ENCODE data around the gene SEMA4B.
A peak's percentile ranks its signal among the peaks of the same experiment; 100 is the strongest.

SEMA4B gene

GRCh38 chr15:90205050-90205848 lies 4.1 kb downstream of the SEMA4B start:
- no peak for DNase-seq (ENCODE audit: low read depth)

GRCh38 chr15:90205886-90206285 lies 4.8 kb downstream of the SEMA4B start:
- no peak for DNase-seq (ENCODE audit: low read depth)

GRCh38 chr15:90207252-90207651 lies 6.1 kb downstream of the SEMA4B start:
- no peak for DNase-seq (ENCODE audit: low read depth)

- no peak for DNase-seq (ENCODE audit: low read depth)
These were observed 7.2 kb downstream of the SEMA4B start for GRCh38 chr15:90208356-90208755.

- DNase-seq (ENCODE audit: low read depth), result no peak
These were observed 8.5 kb downstream of the SEMA4B start for GRCh38 chr15:90209591-90209990.

GRCh38 chr15:90210593-90210992 lies 9.5 kb downstream of the SEMA4B start:
- DNase-seq (ENCODE audit: low read depth), result no peak

GRCh38 chr15:90211009-90211408 lies 9.9 kb downstream of the SEMA4B start:
- DNase-seq (ENCODE audit: low read depth), result no peak

- no peak for DNase-seq (ENCODE audit: low read depth)
These were observed 10.5 kb downstream of the SEMA4B start for GRCh38 chr15:90211440-90212143.

- DNase-seq (ENCODE audit: low read depth), result no peak
These were observed 11.3 kb downstream of the SEMA4B start for GRCh38 chr15:90212221-90213098.

GRCh38 chr15:90213122-90213817 lies 12.1 kb downstream of the SEMA4B start:
- no peak for DNase-seq (ENCODE audit: low read depth)

GRCh38 chr15:90213818-90214204 lies 12.7 kb downstream of the SEMA4B start:
- no peak for DNase-seq (ENCODE audit: low read depth)

GRCh38 chr15:90214553-90215196 lies 13.5 kb downstream of the SEMA4B start:
- no peak for DNase-seq (ENCODE audit: low read depth)

GRCh38 chr15:90217671-90218394 lies 16.7 kb downstream of the SEMA4B start:
- no peak for DNase-seq (ENCODE audit: low read depth)

- peak; percentile 26 for DNase-seq (ENCODE audit: low read depth)
These were observed 18.5 kb downstream of the SEMA4B start for GRCh38 chr15:90219421-90220141.

- DNase-seq (ENCODE audit: low read depth), result peak; percentile 37
These were observed 20.2 kb downstream of the SEMA4B start for GRCh38 chr15:90221246-90221900.

GRCh38 chr15:90222547-90222946 lies 21.4 kb downstream of the SEMA4B start:
- no peak for DNase-seq (ENCODE audit: low read depth)

- no peak for DNase-seq (ENCODE audit: low read depth)
These were observed 22.5 kb downstream of the SEMA4B start for GRCh38 chr15:90223441-90224165.

GRCh38 chr15:90225047-90225446 lies 23.9 kb downstream of the SEMA4B start:
- no peak for DNase-seq (ENCODE audit: low read depth)
